ENCODE results near the gene PPM1K. TPM values are rescaled to one million over a fixed set of nuclear protein-coding genes. Genes with fewer than 3 reads are reported as not detected.

The PPM1K gene
- total RNA-seq, 1 experiment from 2014 or later = 4.2 TPM

GRCh38 chr4:88219099-88219498 lies 65.3 kb downstream of the PPM1K start (continued):
- peak; percentile 58; the same call in 1 of the 2 replicates for TF ChIP-seq MAX (IDR thresholded peaks at IDR 0.05)

DNA sequence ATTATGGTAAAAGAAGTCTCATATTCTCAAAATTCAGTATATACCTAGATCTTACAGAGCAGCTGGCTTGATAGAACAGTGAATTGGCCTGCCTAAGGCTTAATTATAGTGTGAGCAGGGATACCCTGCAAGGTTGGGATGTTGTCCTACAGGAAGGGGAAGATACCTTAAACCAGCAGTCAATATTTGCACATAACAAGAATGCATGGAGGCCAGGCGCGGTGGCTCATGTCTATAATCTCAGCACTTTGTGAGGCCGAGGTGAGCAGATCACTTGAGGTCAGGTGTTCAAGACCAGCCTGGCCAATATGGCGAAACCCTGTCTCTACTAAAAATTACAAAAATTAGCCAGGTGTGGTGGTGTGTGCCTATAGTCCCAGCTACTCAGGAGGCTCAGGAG lies 67.2 kb downstream of the PPM1K start:
- Histone ChIP-seq H3K4me1 (ENCODE audit: control insufficient read depth in 1 of 2, insufficient read depth in 2 of 2, low read length in 2 of 2) (no peaks in the 10 kb centered on the region), H3K4me2 (ENCODE audit: low read length) (no peak overlapping the region), H3K9me2 (ENCODE audit: insufficient read depth) (no peaks in the 10 kb centered on the region), H3K9ac (ENCODE audit: low read length) (no peak overlapping the region), H2AFZ (ENCODE audit: low read depth, low read length, poor library complexity, severe bottlenecking) (no peak overlapping the region), H3K27ac (ENCODE audit: low read depth, low read length) (no peak overlapping the region), H3K9me3 (ENCODE audit: control insufficient read depth in 1 of 2, insufficient read depth in 1 of 2, low read depth in 1 of 2, low read length in 2 of 2) (no peaks in the 10 kb centered on the region), H4K20me1 (ENCODE audit: insufficient read depth) (no peaks in the 10 kb centered on the region), H3K27me3 (ENCODE audit: insufficient read depth, low read length) (no peaks in the 10 kb centered on the region), H3K4me3 (replicated peaks in 1 of 2; ENCODE audit: low read depth in 1 of 2, low read length in 2 of 2) (no peak overlapping the region), H3K36me3 (ENCODE audit: control insufficient read depth in 1 of 2, insufficient read depth in 2 of 2, low read length in 2 of 2) (no peaks in the 10 kb centered on the region), H3K79me2 (ENCODE audit: insufficient read depth, low read length) (no peaks in the 10 kb centered on the region)
- CTCF ChIA-PET = interaction anchor here (1.7 kb wide), 1 partner anchor 298 kb away, joined by 11 read pairs; no protein-coding TSS in a partner anchor
- POLR2A ChIA-PET = no interaction called here
- RAD21 ChIA-PET (ENCODE audit: low non-redundant PET in 1 of 2, low total read pairs in 2 of 2, uncharacterized antibody in 2 of 2, unreplicated experiment in 2 of 2) = interaction anchor here in 1 of 2 experiments (1.4 kb wide), 1 partner anchor 298 kb away, joined by 3 read pairs; no protein-coding TSS in a partner anchor
- DNase-seq (ENCODE audit: low read depth, low spot score) (no peak), ATAC-seq (no peak)
- BruUV-seq (replicated peaks) = no TSS peak
- intact Hi-C loops (cut with micrococcal nuclease) = loop anchor here (5.0 to 10.0 kb wide), 2 partner anchors 240 to 1322 kb away; partner anchors contain the start of genes C4orf36 and HERC5
- TF ChIP-seq RAD21 (IDR thresholded peaks at IDR 0.05; ENCODE audit: low read depth) (no peak), YY1 (IDR thresholded peaks at IDR 0.05; ENCODE audit: extremely low read depth, insufficient replicate concordance, low read depth, low read length) (no peak), ZBTB33 (IDR thresholded peaks at IDR 0.05; ENCODE audit: extremely low read depth, insufficient replicate concordance, low read length) (no peak), EGR1 (IDR thresholded peaks at IDR 0.05; ENCODE audit: low read depth) (no peak), CEBPB (IDR thresholded peaks at IDR 0.05; ENCODE audit: low read depth) (no peak), SIN3A (IDR thresholded peaks at IDR 0.05; ENCODE audit: low read depth) (no peak), SP1 (IDR thresholded peaks at IDR 0.05; ENCODE audit: low read depth) (no peak), SRF (IDR thresholded peaks at IDR 0.05; ENCODE audit: low read depth) (no peak), MAX (IDR thresholded peaks at IDR 0.05) (no peak), ZFX (IDR thresholded peaks at IDR 0.05) (no peak), JUND (IDR thresholded peaks at IDR 0.05) (no peak), REST (IDR thresholded peaks at IDR 0.05; ENCODE audit: low read depth) (no peak), POLR2A (IDR thresholded peaks at IDR 0.05; ENCODE audit: borderline replicate concordance, extremely low read depth, insufficient read depth, insufficient read length) (no peak), FOSL1 (IDR thresholded peaks at IDR 0.05; ENCODE audit: low read depth) (no peak), POLR2AphosphoS5 (IDR thresholded peaks at IDR 0.05; ENCODE audit: low read depth, low read length) (no peak), ZNF274 (IDR thresholded peaks at IDR 0.05; ENCODE audit: low read depth, low read length) (no peak), CBX3 (IDR thresholded peaks at IDR 0.05; ENCODE audit: low read depth) (no peak), EZH2phosphoT487 (IDR thresholded peaks at IDR 0.05; ENCODE audit: borderline replicate concordance) (no peak)
- TF ChIP-seq, protein P1, sequence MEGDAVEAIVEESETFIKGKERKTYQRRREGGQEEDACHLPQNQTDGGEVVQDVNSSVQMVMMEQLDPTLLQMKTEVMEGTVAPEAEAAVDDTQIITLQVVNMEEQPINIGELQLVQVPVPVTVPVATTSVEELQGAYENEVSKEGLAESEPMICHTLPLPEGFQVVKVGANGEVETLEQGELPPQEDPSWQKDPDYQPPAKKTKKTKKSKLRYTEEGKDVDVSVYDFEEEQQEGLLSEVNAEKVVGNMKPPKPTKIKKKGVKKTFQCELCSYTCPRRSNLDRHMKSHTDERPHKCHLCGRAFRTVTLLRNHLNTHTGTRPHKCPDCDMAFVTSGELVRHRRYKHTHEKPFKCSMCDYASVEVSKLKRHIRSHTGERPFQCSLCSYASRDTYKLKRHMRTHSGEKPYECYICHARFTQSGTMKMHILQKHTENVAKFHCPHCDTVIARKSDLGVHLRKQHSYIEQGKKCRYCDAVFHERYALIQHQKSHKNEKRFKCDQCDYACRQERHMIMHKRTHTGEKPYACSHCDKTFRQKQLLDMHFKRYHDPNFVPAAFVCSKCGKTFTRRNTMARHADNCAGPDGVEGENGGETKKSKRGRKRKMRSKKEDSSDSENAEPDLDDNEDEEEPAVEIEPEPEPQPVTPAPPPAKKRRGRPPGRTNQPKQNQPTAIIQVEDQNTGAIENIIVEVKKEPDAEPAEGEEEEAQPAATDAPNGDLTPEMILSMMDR (IDR thresholded peaks at IDR 0.05 in 2 of 3, conservative IDR thresholded peaks at IDR 0.05 in 1 of 3; ENCODE audit: borderline replicate concordance in 1 of 3, insufficient read depth in 1 of 3, low read depth in 2 of 3, low read length in 2 of 3) = no peak

Measured in HCT116 (cell line).